ENCODE results near the gene NAA25.
"Not testable (repeated sequence)": the region's sequence is repeated elsewhere in the genome, so short reads cannot be mapped to it uniquely, and the experiment has no call there.

The NAA25 gene

GRCh38 chr12:112116232-112117060 is 7.9 kb upstream of the NAA25 start:
- peak; percentile 36 for DNase-seq

- DNase-seq = no peak
Observed at GRCh38 chr12:112115259-112116045, 6.9 kb upstream of the NAA25 start.

GRCh38 chr12:112112409-112113133 is 4.0 kb upstream of the NAA25 start:
- DNase-seq = peak; percentile 37

- DNase-seq = no peak
Observed at GRCh38 chr12:112111931-112112330, 3.3 kb upstream of the NAA25 start.

DNA sequence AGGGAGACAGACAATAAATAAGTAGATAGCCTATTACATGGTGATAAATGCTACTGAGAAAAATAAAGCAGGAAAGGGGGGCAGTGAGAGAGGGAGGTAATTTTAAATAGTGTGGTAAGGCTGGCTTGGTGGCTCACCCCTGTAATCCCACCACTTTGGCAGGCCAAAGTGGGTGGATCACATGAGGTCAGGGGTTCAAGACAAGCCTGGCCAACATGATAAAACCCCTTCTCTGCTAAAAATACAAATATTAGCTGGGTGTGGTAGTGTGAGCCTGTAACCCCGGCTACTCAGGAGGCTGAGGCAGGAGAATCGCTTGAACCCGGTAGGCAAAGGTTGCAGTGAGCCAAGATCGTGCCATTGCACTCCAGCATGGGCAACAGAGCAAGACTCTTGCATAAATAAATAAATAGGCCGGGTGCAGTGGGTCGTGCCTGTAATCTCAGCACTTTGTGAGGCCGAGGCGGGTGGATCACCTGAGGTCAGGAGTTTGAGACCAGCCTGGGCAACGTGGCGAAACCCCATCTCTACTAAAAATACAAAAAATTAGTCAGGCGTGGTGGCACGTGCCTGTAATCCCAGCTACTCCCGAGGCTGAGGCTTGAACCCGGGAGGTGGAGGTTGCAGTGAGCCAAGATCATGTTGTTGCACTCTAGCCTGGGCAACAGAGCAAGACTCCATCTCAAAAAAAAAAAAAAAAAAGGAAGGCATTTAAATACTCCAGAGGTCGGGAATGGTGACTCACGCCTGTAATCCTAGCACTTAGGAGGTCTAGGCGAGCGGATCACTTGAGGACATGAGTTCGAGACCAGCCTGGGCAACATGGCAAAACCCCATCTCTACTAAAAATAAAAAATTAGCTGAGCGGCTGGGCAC is 2.4 kb upstream of the NAA25 start:
- DNase-seq = not testable (repeated sequence)

- DNase-seq = no peak
Observed at GRCh38 chr12:112107306-112108201, 1.0 kb downstream of the NAA25 start.

GRCh38 chr12:112105891-112106290 is 2.7 kb downstream of the NAA25 start:
- no peak for DNase-seq

- no peak for DNase-seq
Observed at GRCh38 chr12:112103758-112104503, 4.7 kb downstream of the NAA25 start.

- not testable (repeated sequence) for DNase-seq
Observed at GRCh38 chr12:112102746-112103145, 5.8 kb downstream of the NAA25 start.

GRCh38 chr12:112102127-112102526 is 6.5 kb downstream of the NAA25 start:
- DNase-seq = no peak

DNA sequence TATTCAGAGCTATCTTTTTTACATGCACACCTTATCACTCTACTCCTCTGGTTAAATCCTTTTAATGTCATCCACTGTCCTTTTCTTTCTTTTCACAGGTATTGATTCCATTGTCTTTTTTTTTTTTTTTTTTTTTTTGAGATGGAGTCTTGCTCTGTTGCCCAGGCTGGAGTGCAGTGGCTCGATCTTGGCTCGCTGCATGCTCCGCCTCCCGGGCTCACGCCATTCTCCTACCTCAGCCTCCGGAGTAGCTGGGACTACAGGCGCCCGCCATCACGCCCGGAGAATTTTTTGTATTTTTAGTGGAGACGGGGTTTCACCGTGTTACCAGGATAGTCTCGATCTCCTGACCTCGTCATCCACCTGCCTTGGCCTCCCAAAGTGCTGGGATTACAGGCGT is 8.1 kb downstream of the NAA25 start:
- DNase-seq = not testable (repeated sequence)

DNA sequence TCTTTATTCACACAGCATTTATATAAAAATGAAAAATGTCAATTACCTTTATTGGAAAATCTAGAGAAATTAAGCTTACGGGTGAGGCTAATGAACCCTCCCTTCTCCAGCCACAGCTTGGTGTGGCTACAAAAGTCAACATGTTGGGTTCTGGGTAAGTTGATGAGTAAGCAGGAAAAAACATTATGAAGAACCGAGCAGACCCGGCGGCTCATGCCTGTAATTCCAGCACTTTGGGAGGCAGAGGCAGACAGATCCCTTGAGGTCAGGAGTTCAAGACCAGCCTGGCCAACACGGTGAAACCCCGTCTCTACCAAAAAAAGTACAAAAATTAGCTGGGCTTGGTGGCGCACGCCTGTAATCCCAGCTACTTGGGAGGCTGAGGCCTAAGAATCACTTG is 10.9 kb downstream of the NAA25 start:
- DNase-seq = no peak

GRCh38 chr12:112096667-112097066 is 11.9 kb downstream of the NAA25 start:
- DNase-seq = no peak

- no peak for DNase-seq
Observed at GRCh38 chr12:112096070-112096469, 12.5 kb downstream of the NAA25 start.

GRCh38 chr12:112091563-112091962 is 17.0 kb downstream of the NAA25 start:
- DNase-seq = no peak

DNA sequence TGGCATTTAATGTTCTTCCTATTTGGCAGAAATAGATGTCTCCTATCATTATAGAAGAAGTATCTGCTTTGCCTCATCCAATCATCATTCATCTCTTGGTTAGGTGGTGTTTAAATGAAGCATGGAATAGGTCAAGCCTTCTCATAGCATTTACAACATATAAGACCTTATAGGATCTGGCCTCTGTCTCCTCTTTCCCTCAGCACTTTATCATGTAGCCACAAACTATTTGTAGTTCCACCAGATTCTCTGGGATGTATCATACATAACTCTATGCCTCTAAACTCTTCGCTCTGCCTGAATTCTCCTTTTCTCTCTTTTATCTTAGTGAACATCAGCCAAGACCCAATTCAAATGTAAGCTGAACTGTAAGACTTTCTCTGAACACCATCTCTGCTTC is 20.7 kb downstream of the NAA25 start:
- DNase-seq = no peak

GRCh38 chr12:112087055-112087850 is 21.3 kb downstream of the NAA25 start:
- no peak for DNase-seq

DNA sequence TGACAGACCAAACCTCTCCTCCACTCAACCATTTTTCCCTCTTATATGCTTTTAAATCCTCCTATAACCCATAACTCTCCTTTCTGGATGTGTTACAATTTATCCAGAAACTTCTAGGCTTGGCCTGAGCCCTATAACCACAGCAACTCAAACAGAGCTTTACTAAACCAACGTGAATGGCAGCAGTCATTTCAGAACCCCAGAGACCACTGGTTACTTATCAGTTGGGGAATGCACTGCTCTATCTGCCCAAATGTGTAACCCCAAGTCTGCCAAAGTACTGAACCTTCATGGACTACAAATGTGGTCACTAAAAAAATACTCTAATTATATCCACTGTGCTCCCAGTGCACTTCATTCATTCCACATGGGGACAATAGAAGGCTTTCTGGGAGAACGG is 42.0 kb downstream of the NAA25 start:
- no peak for DNase-seq

- DNase-seq = no peak
Observed at GRCh38 chr12:112063273-112063672, 45.3 kb downstream of the NAA25 start.

GRCh38 chr12:112061137-112061536 is 47.4 kb downstream of the NAA25 start:
- no peak for DNase-seq
